ENCODE measurements around the gene CLOCK. TPM values are rescaled to one million over a fixed set of nuclear protein-coding genes. Genes with fewer than 3 reads are reported as not detected.

The CLOCK gene
- total and polyA plus RNA-seq, 2 of the 13 experiments (the other 11 are each of a cell fraction or from before 2014, with no cell fraction given) = 8.8 to 13.5 TPM

DNA sequence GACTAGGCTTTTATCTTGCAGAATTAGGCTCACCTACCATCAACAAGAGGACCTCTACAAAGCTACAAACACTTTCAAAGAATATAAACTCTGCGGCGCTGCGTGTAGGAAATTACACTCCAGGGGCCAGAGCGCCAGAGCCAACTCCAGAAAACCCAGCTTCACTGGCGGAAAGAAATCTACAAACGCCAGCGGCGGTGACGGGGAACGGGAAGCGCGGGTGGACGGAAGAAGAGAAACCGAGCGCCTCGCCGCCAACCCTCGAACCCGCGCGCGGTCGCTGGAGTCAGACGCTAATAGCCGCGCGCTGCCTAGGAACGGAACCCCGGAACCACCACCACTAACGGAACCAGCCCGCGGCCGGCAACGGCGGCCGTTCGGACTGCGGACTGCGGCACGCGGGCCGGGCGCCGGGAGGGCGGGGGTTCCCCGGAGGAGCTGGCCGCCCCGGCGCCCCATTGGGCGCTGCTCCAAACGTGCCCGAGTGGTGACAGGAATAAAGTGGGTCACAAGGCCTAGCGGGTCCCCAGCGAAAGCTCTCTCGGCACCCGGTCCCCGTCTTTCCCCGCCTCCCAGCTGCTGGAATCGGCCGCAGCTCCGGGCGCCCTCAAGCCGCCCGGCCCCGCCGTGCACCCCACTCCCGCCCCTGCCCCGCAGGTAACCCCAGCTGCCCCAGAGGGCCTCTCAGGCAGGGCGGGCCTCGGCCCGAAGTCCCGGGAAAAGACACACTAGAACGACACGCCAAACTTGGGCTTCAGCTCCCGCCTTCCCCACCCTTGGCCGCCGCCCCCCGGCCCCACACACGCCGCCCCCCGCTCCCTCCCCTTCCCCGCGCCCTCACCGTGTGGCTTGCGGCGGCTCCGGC lies 836 bp downstream of the CLOCK start (continued):
- peak; percentile 34; the same call in 1 of the 2 replicates for TF ChIP-seq BORCS8-MEF2B (CRISPR knock-in tag; IDR thresholded peaks at IDR 0.05)
- no peak for TF ChIP-seq RAD51 (IDR thresholded peaks at IDR 0.05; ENCODE audit: borderline replicate concordance)
- no peak; the same call in 1 of the 2 replicates for TF ChIP-seq GATA4 (IDR thresholded peaks at IDR 0.05; ENCODE audit: borderline replicate concordance, low read depth)
- TF ChIP-seq, protein P1, sequence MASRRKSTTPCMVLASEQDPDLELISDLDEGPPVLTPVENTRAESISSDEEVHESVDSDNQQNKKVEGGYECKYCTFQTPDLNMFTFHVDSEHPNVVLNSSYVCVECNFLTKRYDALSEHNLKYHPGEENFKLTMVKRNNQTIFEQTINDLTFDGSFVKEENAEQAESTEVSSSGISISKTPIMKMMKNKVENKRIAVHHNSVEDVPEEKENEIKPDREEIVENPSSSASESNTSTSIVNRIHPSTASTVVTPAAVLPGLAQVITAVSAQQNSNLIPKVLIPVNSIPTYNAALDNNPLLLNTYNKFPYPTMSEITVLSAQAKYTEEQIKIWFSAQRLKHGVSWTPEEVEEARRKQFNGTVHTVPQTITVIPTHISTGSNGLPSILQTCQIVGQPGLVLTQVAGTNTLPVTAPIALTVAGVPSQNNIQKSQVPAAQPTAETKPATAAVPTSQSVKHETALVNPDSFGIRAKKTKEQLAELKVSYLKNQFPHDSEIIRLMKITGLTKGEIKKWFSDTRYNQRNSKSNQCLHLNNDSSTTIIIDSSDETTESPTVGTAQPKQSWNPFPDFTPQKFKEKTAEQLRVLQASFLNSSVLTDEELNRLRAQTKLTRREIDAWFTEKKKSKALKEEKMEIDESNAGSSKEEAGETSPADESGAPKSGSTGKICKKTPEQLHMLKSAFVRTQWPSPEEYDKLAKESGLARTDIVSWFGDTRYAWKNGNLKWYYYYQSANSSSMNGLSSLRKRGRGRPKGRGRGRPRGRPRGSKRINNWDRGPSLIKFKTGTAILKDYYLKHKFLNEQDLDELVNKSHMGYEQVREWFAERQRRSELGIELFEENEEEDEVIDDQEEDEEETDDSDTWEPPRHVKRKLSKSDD (CRISPR knock-in tag; IDR thresholded peaks at IDR 0.05; ENCODE audit: low read depth) = no peak
- TF ChIP-seq ATF7 (IDR thresholded peaks at IDR 0.05) = no peak
- TF ChIP-seq ATF7 (CRISPR knock-in tag; IDR thresholded peaks at IDR 0.05) = no peak
- peak; percentile 43 for TF ChIP-seq ZSCAN25 (CRISPR knock-in tag; IDR thresholded peaks at IDR 0.05)
- TF ChIP-seq, protein P2, sequence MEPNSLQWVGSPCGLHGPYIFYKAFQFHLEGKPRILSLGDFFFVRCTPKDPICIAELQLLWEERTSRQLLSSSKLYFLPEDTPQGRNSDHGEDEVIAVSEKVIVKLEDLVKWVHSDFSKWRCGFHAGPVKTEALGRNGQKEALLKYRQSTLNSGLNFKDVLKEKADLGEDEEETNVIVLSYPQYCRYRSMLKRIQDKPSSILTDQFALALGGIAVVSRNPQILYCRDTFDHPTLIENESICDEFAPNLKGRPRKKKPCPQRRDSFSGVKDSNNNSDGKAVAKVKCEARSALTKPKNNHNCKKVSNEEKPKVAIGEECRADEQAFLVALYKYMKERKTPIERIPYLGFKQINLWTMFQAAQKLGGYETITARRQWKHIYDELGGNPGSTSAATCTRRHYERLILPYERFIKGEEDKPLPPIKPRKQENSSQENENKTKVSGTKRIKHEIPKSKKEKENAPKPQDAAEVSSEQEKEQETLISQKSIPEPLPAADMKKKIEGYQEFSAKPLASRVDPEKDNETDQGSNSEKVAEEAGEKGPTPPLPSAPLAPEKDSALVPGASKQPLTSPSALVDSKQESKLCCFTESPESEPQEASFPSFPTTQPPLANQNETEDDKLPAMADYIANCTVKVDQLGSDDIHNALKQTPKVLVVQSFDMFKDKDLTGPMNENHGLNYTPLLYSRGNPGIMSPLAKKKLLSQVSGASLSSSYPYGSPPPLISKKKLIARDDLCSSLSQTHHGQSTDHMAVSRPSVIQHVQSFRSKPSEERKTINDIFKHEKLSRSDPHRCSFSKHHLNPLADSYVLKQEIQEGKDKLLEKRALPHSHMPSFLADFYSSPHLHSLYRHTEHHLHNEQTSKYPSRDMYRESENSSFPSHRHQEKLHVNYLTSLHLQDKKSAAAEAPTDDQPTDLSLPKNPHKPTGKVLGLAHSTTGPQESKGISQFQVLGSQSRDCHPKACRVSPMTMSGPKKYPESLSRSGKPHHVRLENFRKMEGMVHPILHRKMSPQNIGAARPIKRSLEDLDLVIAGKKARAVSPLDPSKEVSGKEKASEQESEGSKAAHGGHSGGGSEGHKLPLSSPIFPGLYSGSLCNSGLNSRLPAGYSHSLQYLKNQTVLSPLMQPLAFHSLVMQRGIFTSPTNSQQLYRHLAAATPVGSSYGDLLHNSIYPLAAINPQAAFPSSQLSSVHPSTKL (CRISPR knock-in tag; IDR thresholded peaks at IDR 0.05) = peak; percentile 40; the same call in 1 of the 2 replicates
- TF ChIP-seq SMYD3 (CRISPR knock-in tag; IDR thresholded peaks at IDR 0.05) = no peak
- TF ChIP-seq HES4 (CRISPR knock-in tag; IDR thresholded peaks at IDR 0.05; ENCODE audit: borderline replicate concordance) = no peak
- TF ChIP-seq KLF15 (CRISPR knock-in tag; IDR thresholded peaks at IDR 0.05; ENCODE audit: borderline replicate concordance) = no peak
- TF ChIP-seq NRL (CRISPR knock-in tag; IDR thresholded peaks at IDR 0.05; ENCODE audit: borderline replicate concordance) = 0 out of 2 replicates have a peak, but pooled peaks have one; percentile 64
- TF ChIP-seq ZNF329 (CRISPR knock-in tag; IDR thresholded peaks at IDR 0.05; ENCODE audit: low read depth) = peak; percentile 58; the same call in 1 of the 2 replicates
- TF ChIP-seq, protein P3, sequence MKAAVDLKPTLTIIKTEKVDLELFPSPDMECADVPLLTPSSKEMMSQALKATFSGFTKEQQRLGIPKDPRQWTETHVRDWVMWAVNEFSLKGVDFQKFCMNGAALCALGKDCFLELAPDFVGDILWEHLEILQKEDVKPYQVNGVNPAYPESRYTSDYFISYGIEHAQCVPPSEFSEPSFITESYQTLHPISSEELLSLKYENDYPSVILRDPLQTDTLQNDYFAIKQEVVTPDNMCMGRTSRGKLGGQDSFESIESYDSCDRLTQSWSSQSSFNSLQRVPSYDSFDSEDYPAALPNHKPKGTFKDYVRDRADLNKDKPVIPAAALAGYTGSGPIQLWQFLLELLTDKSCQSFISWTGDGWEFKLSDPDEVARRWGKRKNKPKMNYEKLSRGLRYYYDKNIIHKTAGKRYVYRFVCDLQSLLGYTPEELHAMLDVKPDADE (CRISPR knock-in tag; IDR thresholded peaks at IDR 0.05) = no peak
- TF ChIP-seq, protein P4, sequence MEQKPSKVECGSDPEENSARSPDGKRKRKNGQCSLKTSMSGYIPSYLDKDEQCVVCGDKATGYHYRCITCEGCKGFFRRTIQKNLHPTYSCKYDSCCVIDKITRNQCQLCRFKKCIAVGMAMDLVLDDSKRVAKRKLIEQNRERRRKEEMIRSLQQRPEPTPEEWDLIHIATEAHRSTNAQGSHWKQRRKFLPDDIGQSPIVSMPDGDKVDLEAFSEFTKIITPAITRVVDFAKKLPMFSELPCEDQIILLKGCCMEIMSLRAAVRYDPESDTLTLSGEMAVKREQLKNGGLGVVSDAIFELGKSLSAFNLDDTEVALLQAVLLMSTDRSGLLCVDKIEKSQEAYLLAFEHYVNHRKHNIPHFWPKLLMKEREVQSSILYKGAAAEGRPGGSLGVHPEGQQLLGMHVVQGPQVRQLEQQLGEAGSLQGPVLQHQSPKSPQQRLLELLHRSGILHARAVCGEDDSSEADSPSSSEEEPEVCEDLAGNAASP (CRISPR knock-in tag; IDR thresholded peaks at IDR 0.05; ENCODE audit: borderline replicate concordance) = no peak
- peak; percentile 54 for TF ChIP-seq ELF1 (CRISPR knock-in tag; IDR thresholded peaks at IDR 0.05)
- peak; percentile 58; the same call in 1 of the 2 replicates for TF ChIP-seq NR2C2 (CRISPR knock-in tag; IDR thresholded peaks at IDR 0.05; ENCODE audit: borderline replicate concordance)
- TF ChIP-seq ZNF510 (CRISPR knock-in tag; IDR thresholded peaks at IDR 0.05; ENCODE audit: low read depth) = no peak
- TF ChIP-seq ZNF724P (CRISPR knock-in tag; IDR thresholded peaks at IDR 0.05; ENCODE audit: borderline replicate concordance) = no peak
- 0 out of 2 replicates have a peak, but pooled peaks have one; percentile 31 for TF ChIP-seq ZNF709 (CRISPR knock-in tag; IDR thresholded peaks at IDR 0.05)
